Mesodermal cell (in vitro differentiated cells): ENCODE measurements around the gene FGF5.
A peak's percentile ranks its signal among the peaks of the same experiment; 100 is the strongest.
"Not testable (repeated sequence)": the region's sequence is repeated elsewhere in the genome, so short reads cannot be mapped to it uniquely, and the experiment has no call there.

Source experiments
- H3K27ac ChIP-seq: 2 replicates; pipeline ENCODE4 v1.7.0; 2013; ENCODE audit warnings: mild to moderate bottlenecking, low read depth, low read length, moderate library complexity; ENCODE audit not compliant: severe bottlenecking
- H3K36me3 ChIP-seq: 2 replicates; pipeline ENCODE4 v1.7.1; 2013; ENCODE audit warnings: mild to moderate bottlenecking, low read length, moderate library complexity; ENCODE audit not compliant: control insufficient read depth, insufficient read depth
- H3K4me1 ChIP-seq: one replicate; pipeline ENCODE4 v1.7.1; 2013; ENCODE audit warnings: mild to moderate bottlenecking, low read length; ENCODE audit not compliant: insufficient read depth, control insufficient read depth, poor library complexity, severe bottlenecking
- H3K4me3 ChIP-seq: 2 replicates; pipeline ENCODE4 v1.7.0; 2013; ENCODE audit warnings: low read length, control low read depth, mild to moderate bottlenecking; ENCODE audit not compliant: insufficient read depth, poor library complexity, severe bottlenecking; ENCODE audit errors: extremely low read depth
- H3K9me3 ChIP-seq: 2 replicates; pipeline ENCODE4 v1.7.1; 2013; ENCODE audit warnings: mild to moderate bottlenecking, low read length, moderate library complexity; ENCODE audit not compliant: control insufficient read depth
- WGBS, 2 experiments: methylation state at CpG; one replicate each; pipeline ENCODE4 v1.1.5; 2013; ENCODE audit warnings: missing lambda C conversion rate in 2 of 2; ENCODE audit not compliant: insufficient coverage in 2 of 2; 5-methylcytosine and 5-hydroxymethylcytosine counted together

FGF5 gene

GRCh38 chr4:80266902-80267380 is 477 bp downstream of the FGF5 start:
- H3K36me3 ChIP-seq, result no peaks in the 10 kb centered on the region
- H3K4me1 ChIP-seq, result peaks cover 3% of the 10 kb centered on the region
- H3K27ac ChIP-seq, result no peak overlapping the region
- 2 to 3% methylated on average over 19 to 23 of the region's 25 CpGs for WGBS, 2 experiments
- H3K9me3 ChIP-seq, result no peaks in the 10 kb centered on the region
- H3K4me3 ChIP-seq, result peak overlapping the region; percentile 44

DNA sequence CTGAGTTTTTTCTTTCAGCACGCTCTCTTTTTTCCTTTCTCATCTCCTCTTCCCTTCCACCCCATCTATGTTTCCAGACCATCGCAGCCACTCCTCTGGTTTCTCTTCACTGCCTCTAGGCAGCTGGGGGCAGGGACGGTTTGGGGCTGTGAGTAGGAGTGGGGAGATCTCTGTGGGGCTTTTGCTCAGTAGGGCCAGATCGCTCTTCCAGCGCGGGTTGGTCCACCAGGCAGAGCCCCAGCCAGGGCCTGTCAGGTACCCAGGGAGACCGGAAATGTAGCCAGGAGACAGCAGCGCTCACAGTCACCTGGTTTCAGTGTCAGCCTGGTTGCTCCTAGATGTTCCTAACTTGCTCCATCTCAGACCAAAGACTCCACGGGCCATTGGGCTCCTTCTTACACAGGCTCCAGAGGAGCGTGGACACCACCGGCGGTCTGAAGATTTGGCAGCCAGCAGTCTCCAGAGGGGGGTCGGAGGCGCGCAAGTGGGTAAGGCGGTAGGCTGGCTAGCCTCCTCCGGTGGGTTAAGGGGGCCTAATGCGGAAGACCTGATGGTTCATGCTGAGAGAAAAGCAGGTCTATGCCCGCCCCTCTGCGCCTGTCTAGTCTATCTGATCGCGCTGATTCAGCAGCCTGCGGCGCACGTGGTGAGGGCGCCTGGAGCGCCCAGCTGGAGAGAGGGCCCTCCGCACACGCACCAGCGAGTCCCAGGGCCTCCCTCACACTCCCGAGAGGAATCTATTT is 1.8 kb downstream of the FGF5 start:
- Histone ChIP-seq H3K4me1 (peaks cover 3% of the 10 kb centered on the region), H3K4me3 (no peak overlapping the region), H3K36me3 (no peaks in the 10 kb centered on the region), H3K27ac (no peak overlapping the region), H3K9me3 (no peaks in the 10 kb centered on the region)
- WGBS, 2 experiments, result 16% methylated on average over 22 to 23 of the region's 31 CpGs

- Histone ChIP-seq H3K36me3 (no peaks in the 10 kb centered on the region), H3K4me1 (peaks cover 3% of the 10 kb centered on the region), H3K4me3 (no peak overlapping the region), H3K9me3 (no peaks in the 10 kb centered on the region), H3K27ac (no peak overlapping the region)
- 70 to 88% methylated on average over 3 to 4 of the region's 9 CpGs for WGBS, 2 experiments
These were observed 2.5 kb downstream of the FGF5 start for GRCh38 chr4:80268936-80269335.

GRCh38 chr4:80270321-80270720 is 3.9 kb downstream of the FGF5 start:
- 100% methylated on average over 1 of the region's 2 CpGs for WGBS, 2 experiments
- H3K9me3 ChIP-seq, result no peaks in the 10 kb centered on the region
- H3K36me3 ChIP-seq, result no peaks in the 10 kb centered on the region
- H3K4me3 ChIP-seq, result no peak overlapping the region
- H3K4me1 ChIP-seq, result peaks cover 3% of the 10 kb centered on the region
- H3K27ac ChIP-seq, result no peak overlapping the region

DNA sequence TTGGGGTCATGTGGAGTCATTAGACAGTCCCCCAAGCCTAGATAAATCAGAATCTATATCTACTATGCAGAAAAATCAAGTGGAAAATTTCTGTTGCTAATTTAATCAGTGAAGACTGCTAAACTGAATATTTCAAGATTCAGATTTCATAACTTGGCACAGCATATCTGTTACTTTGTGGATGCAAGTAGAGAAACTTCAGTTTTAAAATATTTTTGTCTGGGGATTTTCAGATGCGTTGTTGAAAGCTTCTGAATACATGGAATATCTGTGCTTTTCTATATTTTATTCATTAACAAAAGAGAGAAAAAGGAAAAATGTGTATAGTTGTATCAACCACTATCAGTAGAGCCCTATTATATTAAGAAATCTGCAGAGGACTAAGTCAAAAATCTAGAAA is 4.4 kb downstream of the FGF5 start:
- no CpG with 5 or more reads among the region's 1 CpG for whole genome bisulfite sequencing, 2 experiments
- Histone ChIP-seq H3K9me3 (no peaks in the 10 kb centered on the region), H3K36me3 (no peaks in the 10 kb centered on the region), H3K4me1 (peaks cover 3% of the 10 kb centered on the region), H3K27ac (no peak overlapping the region), H3K4me3 (no peak overlapping the region)

GRCh38 chr4:80271801-80272200 is 5.3 kb downstream of the FGF5 start:
- Histone ChIP-seq H3K27ac (no peak overlapping the region), H3K4me3 (no peak overlapping the region), H3K36me3 (no peaks in the 10 kb centered on the region), H3K4me1 (no peaks in the 10 kb centered on the region), H3K9me3 (no peaks in the 10 kb centered on the region)
- WGBS, 2 experiments, result 92 to 93% methylated on average over 1 of the region's 3 CpGs

DNA sequence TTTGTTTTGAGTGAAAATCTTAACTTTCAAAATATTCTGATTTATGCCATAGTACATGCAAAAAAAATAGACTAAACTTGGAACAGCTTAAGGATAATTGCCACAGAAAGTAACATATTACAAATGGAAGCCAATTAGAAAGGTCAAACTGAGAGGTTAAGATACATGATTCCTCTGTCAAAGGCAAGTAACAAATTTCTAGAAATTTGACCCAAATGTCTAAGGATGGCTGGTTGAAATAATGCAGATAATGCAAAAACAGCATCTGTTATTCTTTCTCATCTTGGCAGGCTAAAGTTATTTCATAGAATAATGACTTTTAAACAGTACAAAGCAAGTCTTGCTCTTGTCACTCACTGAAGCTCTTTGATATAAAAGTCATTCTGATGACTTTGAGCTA is 10.5 kb downstream of the FGF5 start:
- H3K36me3 ChIP-seq, result no peaks in the 10 kb centered on the region
- H3K4me1 ChIP-seq, result no peaks in the 10 kb centered on the region
- H3K27ac ChIP-seq, result no peak overlapping the region
- H3K9me3 ChIP-seq, result no peaks in the 10 kb centered on the region
- no peak overlapping the region for H3K4me3 ChIP-seq

DNA sequence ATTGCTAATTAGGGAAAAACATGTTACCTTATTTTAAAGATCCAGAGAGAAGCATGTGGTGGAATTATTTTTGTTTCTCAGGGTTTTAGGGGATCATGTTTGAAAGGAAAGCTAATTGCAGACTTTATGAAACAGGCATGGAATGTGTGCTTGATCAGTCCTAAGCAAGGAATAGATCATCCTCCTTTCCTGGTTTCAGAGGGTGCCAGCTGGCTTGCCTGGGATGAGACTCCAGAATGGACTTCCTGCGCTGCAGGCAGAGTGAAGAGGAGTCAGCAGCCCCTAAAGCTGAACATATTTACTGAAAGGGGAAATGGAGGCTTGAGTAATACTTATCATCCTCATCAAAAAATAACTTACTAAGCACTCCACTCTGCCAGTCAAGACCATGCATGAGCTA is 13.3 kb downstream of the FGF5 start:
- no CpG with 5 or more reads among the region's 1 CpG for WGBS, 2 experiments

DNA sequence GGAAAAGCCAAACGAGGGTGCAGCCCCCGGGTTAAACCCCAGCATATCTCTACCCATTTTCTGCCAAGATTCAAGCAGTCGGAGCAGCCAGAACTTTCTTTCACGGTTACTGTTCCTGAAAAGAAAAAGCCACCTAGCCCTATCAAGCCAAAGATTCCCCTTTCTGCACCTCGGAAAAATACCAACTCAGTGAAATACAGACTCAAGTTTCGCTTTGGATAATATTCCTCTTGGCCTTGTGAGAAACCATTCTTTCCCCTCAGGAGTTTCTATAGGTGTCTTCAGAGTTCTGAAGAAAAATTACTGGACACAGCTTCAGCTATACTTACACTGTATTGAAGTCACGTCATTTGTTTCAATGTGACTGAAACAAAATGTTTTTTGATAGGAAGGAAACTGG is 20.0 kb downstream of the FGF5 start:
- 67 to 93% methylated on average over 4 to 6 of the region's 7 CpGs for WGBS, 2 experiments
- no peaks in the 10 kb centered on the region for H3K4me1 ChIP-seq
- no peak overlapping the region for H3K4me3 ChIP-seq
- no peak overlapping the region for H3K27ac ChIP-seq
- no peaks in the 10 kb centered on the region for H3K36me3 ChIP-seq
- no peaks in the 10 kb centered on the region for H3K9me3 ChIP-seq

More for the DNA sequence above, 13.3 kb downstream of the FGF5 start:
- Histone ChIP-seq H3K9me3 (no peaks in the 10 kb centered on the region), H3K4me1 (no peaks in the 10 kb centered on the region), H3K36me3 (no peaks in the 10 kb centered on the region), H3K4me3 (no peak overlapping the region), H3K27ac (no peak overlapping the region)

DNA sequence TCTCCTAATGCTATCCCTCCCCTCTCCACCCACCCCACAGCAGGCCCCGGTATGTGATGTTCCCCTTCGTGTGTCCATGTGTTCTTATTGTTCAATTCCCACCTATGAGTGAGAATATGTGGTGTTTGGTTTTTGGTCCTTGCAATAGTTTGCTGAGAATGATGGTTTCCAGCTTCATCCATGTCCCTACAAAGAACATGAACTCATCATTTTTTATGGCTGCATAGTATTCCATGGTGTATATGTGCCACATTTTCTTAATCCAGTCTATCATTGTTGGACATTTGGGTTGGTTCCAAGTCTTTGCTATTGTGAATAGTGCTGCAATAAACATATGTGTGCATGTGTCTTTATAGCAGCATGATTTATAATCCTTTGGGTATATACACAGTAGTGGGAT is 24.2 kb downstream of the FGF5 start:
- H3K27ac ChIP-seq, H3K9me3 ChIP-seq, H3K36me3 ChIP-seq, H3K4me3 ChIP-seq, H3K4me1 ChIP-seq: not testable (repeated sequence)
- WGBS, 2 experiments, result no CpG with 5 or more reads among the region's 2 CpGs

- Histone ChIP-seq H3K27ac (no peak overlapping the region), H3K4me3 (no peak overlapping the region), H3K36me3 (no peaks in the 10 kb centered on the region), H3K9me3 (no peaks in the 10 kb centered on the region), H3K4me1 (no peaks in the 10 kb centered on the region)
- WGBS, 2 experiments, result 80% methylated on average over 1 of the region's 2 CpGs; no CpG with 5 or more reads in 1 of the 2 experiments
These were observed 27.7 kb downstream of the FGF5 start for GRCh38 chr4:80294206-80294605.
